H9 (cell line): ENCODE results near the gene DHRS7B. TPM values are rescaled to one million over a fixed set of nuclear protein-coding genes. Genes with fewer than 3 reads are reported as not detected.

Source experiments
- DNase-seq: peaks from one replicate; pipeline ENCODE4 v3.0.0-alpha.2; 2017
- H2AFZ ChIP-seq: one replicate; pipeline ENCODE4 v1.6.1; 2013; ENCODE audit warnings: mild to moderate bottlenecking, low read length, control low read depth, moderate library complexity
- H2AK5ac ChIP-seq: 2 replicates; pipeline ENCODE4 v1.6.1; 2013; ENCODE audit warnings: low read length, control low read depth, mixed read lengths; ENCODE audit not compliant: insufficient read length
- H2BK120ac ChIP-seq: one replicate; pipeline ENCODE4 v1.6.1; 2013; ENCODE audit warnings: low read depth, mild to moderate bottlenecking, low read length, control low read depth, inconsistent platforms; ENCODE audit not compliant: poor library complexity, severe bottlenecking
- H2BK12ac ChIP-seq: 2 replicates; pipeline ENCODE4 v1.6.1; 2013; ENCODE audit warnings: low read length, control low read depth, mixed read lengths, low read depth; ENCODE audit not compliant: insufficient read length
- H2BK15ac ChIP-seq: 2 replicates; pipeline ENCODE4 v1.6.1; 2013; ENCODE audit warnings: low read depth, low read length, control low read depth
- H2BK20ac ChIP-seq: one replicate; pipeline ENCODE4 v1.6.1; 2013; ENCODE audit warnings: low read depth, mild to moderate bottlenecking, low read length, control low read depth, inconsistent platforms; ENCODE audit not compliant: poor library complexity, severe bottlenecking
- H2BK5ac ChIP-seq: 2 replicates; pipeline ENCODE4 v1.6.1; 2013; ENCODE audit warnings: low read length, control low read depth, mixed read lengths; ENCODE audit not compliant: insufficient read length
- H3K14ac ChIP-seq: 2 replicates; pipeline ENCODE4 v1.6.1; 2013; ENCODE audit warnings: low read length, control low read depth; ENCODE audit not compliant: insufficient read depth
- H3K18ac ChIP-seq: 2 replicates; pipeline ENCODE4 v1.6.1; 2013; ENCODE audit warnings: low read depth, mild to moderate bottlenecking, mixed read lengths, low read length, control low read depth; ENCODE audit not compliant: insufficient read length
- H3K23ac ChIP-seq: 2 replicates; pipeline ENCODE4 v1.6.1; 2013; ENCODE audit warnings: low read length, control low read depth, mixed read lengths, low read depth; ENCODE audit not compliant: insufficient read length
- H3K23me2 ChIP-seq: 2 replicates; pipeline ENCODE4 v1.6.1; 2013; ENCODE audit warnings: low read depth, mild to moderate bottlenecking, mixed read lengths, low read length, control low read depth; ENCODE audit not compliant: insufficient read length, poor library complexity, severe bottlenecking
- H3K27ac ChIP-seq: 2 replicates; pipeline ENCODE4 v1.5.1; 2013; ENCODE audit warnings: low read length, control low read depth, mixed read lengths, low read depth; ENCODE audit not compliant: insufficient read length
- H3K27me3 ChIP-seq: 2 replicates; pipeline ENCODE4 v1.6.1; 2013; ENCODE audit warnings: low read length, control low read depth, inconsistent platforms; ENCODE audit not compliant: insufficient read depth
- H3K4ac ChIP-seq: 2 replicates; pipeline ENCODE4 v1.6.1; 2013; ENCODE audit warnings: low read depth, mild to moderate bottlenecking, control low read depth, inconsistent platforms, low read length, moderate library complexity
- H3K4me1 ChIP-seq: 2 replicates; pipeline ENCODE4 v1.6.1; 2013; ENCODE audit warnings: low read length, control low read depth, inconsistent platforms; ENCODE audit not compliant: insufficient read depth
- H3K4me2 ChIP-seq: 2 replicates; pipeline ENCODE4 v1.6.1; 2013; ENCODE audit warnings: low read length, control low read depth, mixed read lengths; ENCODE audit not compliant: insufficient read length, insufficient read depth
- H3K56ac ChIP-seq: 2 replicates; pipeline ENCODE4 v1.6.1; 2013; ENCODE audit warnings: low read depth, mild to moderate bottlenecking, mixed read lengths, low read length, control low read depth; ENCODE audit not compliant: insufficient read length
- H3K79me1 ChIP-seq: 2 replicates; pipeline ENCODE4 v1.6.1; 2013; ENCODE audit warnings: low read depth, mild to moderate bottlenecking, moderate library complexity, low read length, control low read depth, inconsistent platforms; ENCODE audit not compliant: insufficient read depth, poor library complexity, severe bottlenecking
- H3K79me2 ChIP-seq: 2 replicates; pipeline ENCODE4 v1.6.1; 2013; ENCODE audit warnings: low read length, control low read depth, inconsistent platforms; ENCODE audit not compliant: insufficient read depth
- H3K9ac ChIP-seq: 2 replicates; pipeline ENCODE4 v1.6.1; 2013; ENCODE audit warnings: low read length, control low read depth, mixed read lengths; ENCODE audit not compliant: insufficient read length; ENCODE audit errors: extremely low read depth
- H3K9me3 ChIP-seq: one replicate; pipeline ENCODE4 v1.6.1; 2013; ENCODE audit warnings: low read depth, low read length, inconsistent platforms; ENCODE audit not compliant: control insufficient read depth
- H3T11ph ChIP-seq: one replicate; pipeline ENCODE4 v1.6.1; 2013; ENCODE audit warnings: mild to moderate bottlenecking, low read length, control low read depth, inconsistent platforms
- H4K20me1 ChIP-seq: one replicate; pipeline ENCODE4 v1.6.1; 2013; ENCODE audit not compliant: control insufficient read depth, insufficient read length, insufficient read depth
- H4K5ac ChIP-seq: 2 replicates; pipeline ENCODE4 v1.6.1; 2013; ENCODE audit warnings: low read depth, mild to moderate bottlenecking, mixed read lengths, low read length, control low read depth; ENCODE audit not compliant: insufficient read length
- H4K8ac ChIP-seq: replicated peaks from 2 replicates; pipeline ENCODE4 v1.6.1; 2013; ENCODE audit warnings: low read length, control low read depth, mixed read lengths, low read depth; ENCODE audit not compliant: insufficient read length
- H4K91ac ChIP-seq: 2 replicates; pipeline ENCODE4 v1.6.1; 2013; ENCODE audit warnings: low read depth, mild to moderate bottlenecking, moderate library complexity, mixed read lengths, low read length, control low read depth; ENCODE audit not compliant: insufficient read length
- H3K27ac Mint-ChIP-seq, 3 experiments: 2 replicates in 2 of 3; 3 replicates in 1 of 3; pipeline ENCODE4 v1.8.0; 2020 to 2021; ENCODE audit warnings: mixed read lengths in 3 of 3, mild to moderate bottlenecking in 1 of 3, moderate library complexity in 1 of 3
- H3K27me3 Mint-ChIP-seq: 2 replicates; pipeline ENCODE4 v1.8.0; 2021; ENCODE audit warnings: low read depth, mild to moderate bottlenecking, moderate library complexity, mixed read lengths
- H3K36me3 Mint-ChIP-seq, 3 experiments: 2 replicates in 2 of 3; 3 replicates in 1 of 3; pipeline ENCODE4 v1.8.0; 2020 to 2021; ENCODE audit warnings: low read depth in 3 of 3, mixed read lengths in 3 of 3; ENCODE audit not compliant: insufficient read depth in 1 of 3
- H3K4me1 Mint-ChIP-seq, 2 experiments: 2 replicates each; pipeline ENCODE4 v1.8.0; 2020; ENCODE audit warnings: mixed read lengths in 2 of 2
- H3K4me3 Mint-ChIP-seq, 2 experiments: 2 replicates in 1 of 2; 3 replicates in 1 of 2; pipeline ENCODE4 v1.8.0; 2020 to 2021; ENCODE audit warnings: mild to moderate bottlenecking in 2 of 2, mixed read lengths in 2 of 2, moderate library complexity in 1 of 2
- H3K9me3 Mint-ChIP-seq, 2 experiments: 2 replicates in 1 of 2; 3 replicates in 1 of 2; pipeline ENCODE4 v1.8.0; 2020; ENCODE audit warnings: mild to moderate bottlenecking in 2 of 2, mixed read lengths in 2 of 2, moderate library complexity in 1 of 2
- CTCF ChIP-seq: fragments of 200-600 bp; sonication (generic); conservative IDR thresholded peaks from 3 replicates; pipeline ENCODE4 v1.8.0; 2021; ENCODE audit warnings: antibody characterized with exemption, mild to moderate bottlenecking
- WGBS: extraction: QIAGEN DNeasy Blood & Tissue Kit; methylation state at CpG from one replicate; pipeline ENCODE4 v1.1.7; 2013; ENCODE audit warnings: missing lambda C conversion rate, low lambda C conversion rate, mixed read lengths; ENCODE audit not compliant: insufficient read length; ENCODE audit errors: extremely low coverage; 5-methylcytosine and 5-hydroxymethylcytosine counted together
- total RNA-seq: library from RNA; stranded (reverse); gene quantifications from 2 replicates; pipeline ENCODE4 v1.2.1, GENCODE V29; 2021

DHRS7B gene
- total RNA-seq, 1 experiment from 2014 or later: 20.3 TPM

GRCh38 chr17:21094298-21094704 lies 32.5 kb upstream of the DHRS7B start:
- H3T11ph ChIP-seq: no peak overlapping the region
- H4K20me1 ChIP-seq: no peaks in the 10 kb centered on the region
- H3K4me1 Mint-ChIP-seq: peaks cover 7 to 8% of the 10 kb centered on the region in 2 experiments
- no peaks in the 10 kb centered on the region for H3K36me3 Mint-ChIP-seq
- H3K9ac ChIP-seq: no peak overlapping the region
- no peak overlapping the region for H3K4ac ChIP-seq
- H4K5ac ChIP-seq: no peak overlapping the region
- no peak overlapping the region for H3K4me2 ChIP-seq
- WGBS: no CpG with 5 or more reads among the region's 5 CpGs
- H2AK5ac ChIP-seq: no peak overlapping the region
- no peak overlapping the region for H2BK15ac ChIP-seq
- H3K27ac Mint-ChIP-seq: no peak overlapping the region
- DNase-seq: no peak
- H3K23me2 ChIP-seq: peaks cover under 1% of the 10 kb centered on the region
- no peak overlapping the region for H4K8ac ChIP-seq
- no peak for TF ChIP-seq CTCF
- no peaks in the 10 kb centered on the region for H3K79me1 ChIP-seq
- H3K4me3 Mint-ChIP-seq: no peak overlapping the region; a peak in 1 of 5 replicates
- H2BK120ac ChIP-seq: no peak overlapping the region
- no peak overlapping the region for H4K91ac ChIP-seq
- no peak overlapping the region for H3K14ac ChIP-seq
- H3K23ac ChIP-seq: no peak overlapping the region
- no peak overlapping the region for H3K27ac ChIP-seq
- no peak overlapping the region for H2AFZ ChIP-seq
- H3K27me3 Mint-ChIP-seq: no peaks in the 10 kb centered on the region
- H3K79me2 ChIP-seq: no peaks in the 10 kb centered on the region
- H2BK20ac ChIP-seq: no peak overlapping the region
- H2BK5ac ChIP-seq: no peak overlapping the region
- H3K9me3 Mint-ChIP-seq: no peaks in the 10 kb centered on the region; a peak in 2 of 5 replicates
- H3K27me3 ChIP-seq: no peaks in the 10 kb centered on the region
- H3K56ac ChIP-seq: no peak overlapping the region
- no peak overlapping the region for H3K18ac ChIP-seq
- H2BK12ac ChIP-seq: no peak overlapping the region
- H3K4me1 ChIP-seq: no peaks in the 10 kb centered on the region
- no peaks in the 10 kb centered on the region for H3K9me3 ChIP-seq
